HG02870 (cell line): ENCODE results near the gene TCFL5.
"Not testable (repeated sequence)": the region's sequence is repeated elsewhere in the genome, so short reads cannot be mapped to it uniquely, and the experiment has no call there.

Experiments
- ATAC-seq: cut with Tn5 transposase; IDR thresholded peaks from one replicate; pipeline ENCODE4 v1.9.1; 2021; ENCODE audit warnings: mild to moderate bottlenecking, moderate library complexity; ENCODE audit not compliant: unreplicated experiment

TCFL5 gene

DNA sequence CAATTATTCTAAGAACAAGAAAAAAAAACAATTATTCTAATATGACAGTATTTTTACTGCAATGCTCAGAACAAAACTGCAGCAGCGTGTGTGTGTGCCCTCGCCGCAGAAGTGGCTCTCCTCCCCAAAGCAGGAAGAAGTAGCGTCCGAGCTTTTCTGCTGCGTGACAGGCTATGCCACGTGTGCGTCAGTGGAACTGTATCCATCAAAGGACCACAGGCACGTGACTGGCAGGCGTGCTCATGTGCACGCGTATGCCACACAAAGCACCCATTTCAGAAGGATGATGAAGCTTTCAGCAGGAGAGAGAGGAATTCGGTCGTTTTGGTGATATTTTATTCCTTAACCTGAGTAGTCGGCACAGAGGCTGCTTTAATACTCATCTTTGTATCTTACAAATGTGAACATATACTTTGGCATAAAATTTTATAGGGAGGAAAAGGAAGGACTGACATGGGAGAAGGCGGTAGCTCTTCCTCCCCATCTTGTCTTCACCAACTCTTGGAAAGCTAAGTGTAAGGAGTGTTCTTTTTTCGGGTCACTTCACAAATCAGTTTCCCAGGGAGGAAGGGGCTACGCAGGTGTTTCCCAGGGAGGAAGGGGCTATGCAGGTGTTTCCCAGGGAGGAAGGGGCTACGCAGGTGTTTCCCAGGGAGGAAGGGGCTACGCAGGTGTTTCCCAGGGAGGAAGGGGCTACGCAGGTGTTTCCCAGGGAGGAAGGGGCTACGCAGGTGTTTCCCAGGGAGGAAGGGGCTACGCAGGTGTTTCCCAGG lies 3.4 kb downstream of the TCFL5 start:
- ATAC-seq: no peak

- ATAC-seq: no peak
These were observed 4.5 kb downstream of the TCFL5 start for GRCh38 chr20:62856931-62857619.

DNA sequence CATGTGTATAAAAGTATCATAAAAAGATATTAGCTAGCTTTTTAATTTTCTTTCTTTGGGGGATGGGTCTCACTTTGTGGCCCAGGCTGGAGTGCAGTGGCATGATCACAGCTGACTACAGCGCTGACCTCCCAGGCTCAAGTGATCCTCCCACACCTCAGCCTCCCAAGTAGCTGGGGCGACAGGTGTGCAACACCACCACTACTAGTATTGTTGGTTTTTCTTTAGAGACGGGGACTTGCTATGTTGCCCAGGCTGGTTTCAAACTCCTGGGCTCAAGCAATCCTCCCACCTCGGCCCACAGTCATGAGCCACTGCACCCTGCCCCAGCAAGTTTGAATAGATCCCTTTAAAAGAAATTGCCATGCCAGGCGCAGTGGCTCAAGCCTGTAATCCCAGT lies 6.5 kb downstream of the TCFL5 start:
- ATAC-seq: no peak

DNA sequence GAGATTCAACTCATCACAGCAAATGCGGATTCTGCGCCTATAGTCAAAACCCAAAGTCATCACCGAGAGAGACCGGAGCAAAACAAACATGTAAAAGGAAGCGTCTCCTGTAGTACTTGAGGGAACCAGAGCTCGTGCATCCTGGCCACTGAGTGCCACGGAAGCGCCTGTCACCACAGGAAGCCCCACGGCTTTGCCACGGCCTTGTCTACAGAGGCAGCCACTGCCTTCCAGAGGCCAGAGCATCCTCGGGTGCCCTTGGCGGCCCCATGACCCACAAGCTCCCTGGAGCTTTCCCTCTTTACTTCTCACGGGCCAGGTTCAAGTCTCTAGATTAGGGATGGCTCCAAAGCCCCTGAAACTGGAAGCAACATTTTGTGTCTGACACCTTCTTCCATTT lies 7.5 kb downstream of the TCFL5 start:
- no peak for ATAC-seq

- ATAC-seq: not testable (repeated sequence)
These were observed 8.3 kb downstream of the TCFL5 start for GRCh38 chr20:62853304-62853703.

DNA sequence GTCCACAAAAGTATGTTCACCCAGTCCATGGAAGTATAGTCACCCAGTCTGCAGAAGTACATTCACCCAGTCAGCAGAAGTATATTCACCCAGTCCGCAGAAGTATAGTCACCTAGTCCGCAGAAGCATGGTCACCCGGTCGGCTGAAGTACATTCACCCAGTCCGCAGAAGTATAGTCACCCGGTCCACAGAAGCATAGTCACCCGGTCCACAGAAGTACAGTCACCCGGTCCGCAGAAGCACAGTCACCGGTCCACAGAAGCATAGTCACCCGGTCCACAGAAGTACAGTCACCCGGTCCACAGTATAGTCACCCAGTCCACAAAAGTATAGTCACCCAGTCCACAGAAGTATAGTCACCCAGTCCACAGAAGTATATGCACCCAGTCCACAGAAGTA lies 8.8 kb downstream of the TCFL5 start:
- ATAC-seq: no peak

GRCh38 chr20:62852196-62852595 lies 9.4 kb downstream of the TCFL5 start:
- no peak for ATAC-seq

DNA sequence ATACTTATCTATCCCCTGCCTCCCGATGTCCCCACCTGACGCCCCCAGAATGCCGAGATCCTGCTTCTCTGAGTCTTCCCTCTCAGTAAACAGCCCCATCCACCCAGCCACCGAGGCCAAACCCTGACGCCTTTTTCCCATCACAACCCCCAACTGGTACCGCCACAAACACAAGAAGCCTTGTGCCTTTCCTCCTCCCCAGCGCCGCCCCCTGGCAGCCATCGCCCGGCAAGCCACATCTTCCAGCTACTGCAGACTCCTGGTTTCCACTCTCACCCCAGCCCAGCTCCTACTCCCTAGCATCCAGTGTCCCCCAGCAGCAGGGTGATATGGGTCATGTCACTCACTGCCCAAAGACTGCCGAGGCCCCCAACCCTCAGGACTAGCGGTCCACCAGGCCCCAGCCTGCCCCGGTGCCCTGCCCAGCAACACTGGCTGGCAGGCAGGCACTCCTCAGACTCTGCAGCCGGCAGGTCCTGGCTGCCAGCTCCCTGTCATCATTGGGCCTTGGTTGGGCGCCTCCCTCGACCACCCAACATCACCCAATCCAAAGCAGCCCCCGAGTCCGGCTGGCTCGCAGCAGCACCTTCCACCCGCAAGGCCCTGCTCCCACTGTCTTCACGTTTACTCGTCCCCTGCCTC lies 11.2 kb downstream of the TCFL5 start:
- no peak for ATAC-seq

GRCh38 chr20:62849431-62849830 lies 12.2 kb downstream of the TCFL5 start:
- no peak for ATAC-seq

GRCh38 chr20:62848917-62849316 lies 12.7 kb downstream of the TCFL5 start:
- not testable (repeated sequence) for ATAC-seq

GRCh38 chr20:62846166-62846890 lies 15.3 kb downstream of the TCFL5 start:
- ATAC-seq: no peak

DNA sequence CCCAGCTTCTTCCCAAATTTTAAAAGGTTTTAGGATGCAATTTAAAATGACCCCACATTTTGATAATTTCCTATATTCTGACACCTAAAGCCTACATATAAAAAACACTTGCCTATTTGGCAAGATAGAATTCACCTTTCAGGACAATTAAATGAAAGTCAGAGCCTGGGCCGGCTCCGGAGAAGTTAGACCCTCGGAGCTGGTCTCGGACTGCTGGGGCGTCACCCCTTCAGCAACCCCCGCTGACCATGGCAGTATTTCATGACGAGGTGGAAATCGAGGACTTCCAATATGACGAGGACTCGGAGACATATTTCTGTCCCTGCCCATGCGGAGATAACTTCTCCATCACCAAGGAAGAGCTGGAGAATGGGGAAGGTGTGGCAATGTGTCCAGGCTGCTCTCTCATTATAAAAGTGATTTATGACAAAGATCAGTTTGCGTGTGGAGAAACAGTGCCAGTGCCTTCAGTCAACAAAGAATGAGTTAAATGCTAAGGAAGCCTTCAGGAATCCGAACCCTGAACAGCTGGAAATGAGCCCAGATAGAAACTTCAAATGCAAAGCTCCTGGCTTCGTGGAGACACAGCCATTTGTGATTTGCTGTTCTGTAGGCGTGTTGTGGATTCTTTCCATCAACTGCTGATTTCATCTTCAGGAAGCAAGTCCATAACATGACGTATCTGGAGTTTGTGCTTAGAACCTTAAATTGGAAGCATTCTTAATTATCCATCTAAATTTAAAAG lies 16.0 kb downstream of the TCFL5 start:
- ATAC-seq: no peak

DNA sequence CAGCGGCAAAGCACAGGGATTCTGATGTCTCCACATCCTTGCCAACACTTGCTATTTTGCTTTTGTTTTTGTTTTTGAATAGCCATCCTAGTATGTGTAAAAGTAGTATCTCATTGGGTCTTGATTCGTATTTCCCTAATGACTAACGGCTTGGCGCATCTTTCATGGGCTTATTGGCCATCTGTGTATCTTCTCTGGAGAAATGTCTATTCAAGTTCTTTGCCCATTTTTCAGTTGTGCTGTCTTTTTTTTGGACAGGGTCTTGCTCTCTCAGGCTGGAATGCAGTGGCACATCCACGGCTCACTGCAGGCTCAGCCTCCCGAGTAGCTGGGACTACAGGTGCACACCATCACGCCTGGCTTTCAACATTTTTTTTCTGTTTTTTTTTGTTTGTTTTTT lies 17.4 kb downstream of the TCFL5 start:
- no peak for ATAC-seq

DNA sequence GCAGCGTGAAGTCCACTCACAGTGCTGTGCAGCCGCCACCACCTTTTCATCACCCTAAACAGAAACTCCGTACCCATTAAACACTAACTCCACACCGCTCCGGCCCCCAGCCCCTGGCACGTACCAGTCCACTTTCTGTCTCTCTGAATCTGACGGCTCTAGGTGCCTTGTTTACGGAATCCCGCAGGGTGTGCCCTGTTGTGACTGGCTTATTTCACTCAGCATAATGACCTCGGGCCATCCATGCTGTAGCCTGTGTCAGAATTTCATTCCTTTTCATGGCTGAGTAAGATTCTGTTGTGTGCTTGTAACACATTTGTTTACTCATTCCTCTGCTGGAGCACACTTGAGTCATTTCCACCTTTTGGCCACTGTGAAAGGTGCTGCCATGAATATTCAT lies 18.0 kb downstream of the TCFL5 start:
- ATAC-seq: no peak

DNA sequence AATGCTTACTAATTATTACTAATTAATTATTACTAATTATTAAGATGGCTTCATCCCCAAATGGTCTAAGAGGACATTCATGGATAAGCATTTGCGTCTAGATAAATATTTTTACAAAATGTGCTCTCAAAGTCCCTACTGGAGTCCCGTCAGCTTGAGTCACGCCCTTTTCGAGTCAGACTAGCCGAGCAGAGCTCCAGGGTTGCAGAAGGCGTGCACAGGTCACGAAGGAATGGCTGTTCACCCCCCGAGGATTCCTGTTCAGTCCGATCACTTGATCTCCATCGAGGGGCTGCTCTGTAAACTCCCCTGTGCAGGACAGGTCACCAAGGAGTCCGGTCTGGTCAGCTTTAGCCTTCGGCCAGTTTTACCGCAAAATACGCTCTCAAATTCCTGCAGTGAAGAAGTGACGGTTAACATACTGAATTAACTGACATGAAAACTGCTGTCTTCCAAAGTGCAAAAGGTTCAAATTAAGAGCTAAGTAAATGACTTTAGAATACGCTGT lies 19.9 kb downstream of the TCFL5 start:
- ATAC-seq: no peak

DNA sequence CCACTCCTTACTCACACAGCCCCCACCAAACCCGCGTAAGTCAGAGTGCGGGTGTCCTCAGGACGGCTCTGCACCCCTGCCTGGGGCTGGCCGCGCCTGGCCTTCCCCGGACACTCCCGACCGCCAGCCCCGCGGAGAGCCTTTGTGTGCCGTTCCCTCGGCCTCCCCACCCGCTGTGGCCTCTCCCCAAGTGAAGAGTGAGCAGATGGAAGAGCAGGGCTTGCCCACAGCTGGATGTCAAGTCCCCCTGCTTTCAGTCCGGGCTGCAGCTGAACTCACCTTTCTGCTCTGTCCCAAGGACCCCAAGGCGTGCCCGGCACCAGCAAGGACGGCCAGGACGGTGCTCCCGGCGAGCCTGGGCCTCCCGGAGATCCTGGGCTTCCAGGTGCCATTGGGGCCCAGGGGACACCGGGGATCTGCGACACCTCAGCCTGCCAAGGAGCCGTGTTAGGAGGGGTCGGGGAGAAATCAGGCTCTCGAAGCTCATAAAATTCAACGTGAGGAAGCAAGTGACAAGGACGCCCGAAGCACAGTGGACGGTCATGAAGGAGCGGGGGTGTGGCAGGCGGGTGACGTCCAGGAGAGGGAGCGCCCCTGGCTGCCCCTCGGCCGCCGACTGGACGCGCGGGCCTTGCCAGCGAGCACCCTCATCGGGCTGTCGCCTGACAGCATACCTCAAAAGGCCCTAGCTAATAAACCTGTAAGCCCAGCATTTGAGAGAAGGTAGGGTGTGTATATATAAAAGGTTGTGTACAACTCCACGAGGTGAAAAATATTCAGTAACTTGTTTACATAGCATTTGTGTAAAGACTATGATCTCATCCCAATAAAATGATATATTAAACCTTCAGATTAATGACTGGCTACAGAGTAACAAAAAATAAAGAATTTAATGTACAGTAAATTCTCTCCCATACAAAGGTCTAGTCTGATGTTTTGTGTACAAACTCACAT lies 21.1 kb downstream of the TCFL5 start:
- ATAC-seq: no peak

- ATAC-seq: no peak
These were observed 21.8 kb downstream of the TCFL5 start for GRCh38 chr20:62839816-62840215.

GRCh38 chr20:62839261-62839660 lies 22.4 kb downstream of the TCFL5 start:
- no peak for ATAC-seq

DNA sequence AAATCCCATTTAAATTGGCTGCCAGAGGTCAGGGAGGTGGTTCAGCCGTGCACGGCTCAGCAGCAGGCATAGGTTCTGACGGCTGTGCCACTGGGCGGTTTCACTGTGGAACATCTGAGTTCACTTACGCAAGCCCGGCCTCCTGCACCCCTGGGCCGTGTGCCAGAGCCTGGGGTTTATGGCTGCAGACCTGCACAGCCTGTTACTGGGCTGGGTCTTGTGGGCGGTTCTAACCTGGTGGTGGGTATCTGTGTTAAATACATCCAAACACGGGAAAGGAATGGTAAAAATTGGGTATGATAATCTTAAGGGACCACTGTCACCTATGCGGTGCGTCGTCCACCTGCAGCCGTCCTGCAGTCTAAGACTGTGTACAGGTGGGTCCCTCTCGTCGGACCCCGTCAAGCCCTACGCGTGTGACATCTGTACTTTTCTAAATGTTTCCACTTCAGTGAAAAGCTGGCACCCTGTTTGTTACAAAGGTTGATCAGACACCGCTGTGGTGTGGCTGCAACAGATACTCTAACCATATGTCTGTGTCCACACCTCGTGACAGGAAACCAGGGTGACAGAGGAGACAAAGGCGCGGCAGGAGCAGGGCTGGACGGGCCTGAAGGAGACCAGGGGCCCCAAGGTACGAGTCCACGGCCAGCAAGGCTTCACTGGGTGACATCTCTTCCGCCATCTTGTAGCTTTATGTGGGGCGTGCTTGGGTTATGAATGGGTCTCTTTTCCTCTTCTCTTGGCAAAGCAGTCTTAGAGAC lies 23.3 kb downstream of the TCFL5 start:
- no peak for ATAC-seq
